H9 (cell line): ENCODE results near the gene TRIP6. TPM values are rescaled to one million over a fixed set of nuclear protein-coding genes. Genes with fewer than 3 reads are reported as not detected.
"Not testable (repeated sequence)": the region's sequence is repeated elsewhere in the genome, so short reads cannot be mapped to it uniquely, and the experiment has no call there.

Experiments
- DNase-seq: peaks from one replicate; pipeline ENCODE4 v3.0.0-alpha.2; 2017
- H2AFZ ChIP-seq: one replicate; pipeline ENCODE4 v1.6.1; 2013; ENCODE audit warnings: mild to moderate bottlenecking, low read length, control low read depth, moderate library complexity
- H2AK5ac ChIP-seq: 2 replicates; pipeline ENCODE4 v1.6.1; 2013; ENCODE audit warnings: low read length, control low read depth, mixed read lengths; ENCODE audit not compliant: insufficient read length
- H2BK120ac ChIP-seq: one replicate; pipeline ENCODE4 v1.6.1; 2013; ENCODE audit warnings: low read depth, mild to moderate bottlenecking, low read length, control low read depth, inconsistent platforms; ENCODE audit not compliant: poor library complexity, severe bottlenecking
- H2BK12ac ChIP-seq: 2 replicates; pipeline ENCODE4 v1.6.1; 2013; ENCODE audit warnings: low read length, control low read depth, mixed read lengths, low read depth; ENCODE audit not compliant: insufficient read length
- H2BK15ac ChIP-seq: 2 replicates; pipeline ENCODE4 v1.6.1; 2013; ENCODE audit warnings: low read depth, low read length, control low read depth
- H2BK20ac ChIP-seq: one replicate; pipeline ENCODE4 v1.6.1; 2013; ENCODE audit warnings: low read depth, mild to moderate bottlenecking, low read length, control low read depth, inconsistent platforms; ENCODE audit not compliant: poor library complexity, severe bottlenecking
- H2BK5ac ChIP-seq: 2 replicates; pipeline ENCODE4 v1.6.1; 2013; ENCODE audit warnings: low read length, control low read depth, mixed read lengths; ENCODE audit not compliant: insufficient read length
- H3K14ac ChIP-seq: 2 replicates; pipeline ENCODE4 v1.6.1; 2013; ENCODE audit warnings: low read length, control low read depth; ENCODE audit not compliant: insufficient read depth
- H3K18ac ChIP-seq: 2 replicates; pipeline ENCODE4 v1.6.1; 2013; ENCODE audit warnings: low read depth, mild to moderate bottlenecking, mixed read lengths, low read length, control low read depth; ENCODE audit not compliant: insufficient read length
- H3K23ac ChIP-seq: 2 replicates; pipeline ENCODE4 v1.6.1; 2013; ENCODE audit warnings: low read length, control low read depth, mixed read lengths, low read depth; ENCODE audit not compliant: insufficient read length
- H3K23me2 ChIP-seq: 2 replicates; pipeline ENCODE4 v1.6.1; 2013; ENCODE audit warnings: low read depth, mild to moderate bottlenecking, mixed read lengths, low read length, control low read depth; ENCODE audit not compliant: insufficient read length, poor library complexity, severe bottlenecking
- H3K27ac ChIP-seq: 2 replicates; pipeline ENCODE4 v1.5.1; 2013; ENCODE audit warnings: low read length, control low read depth, mixed read lengths, low read depth; ENCODE audit not compliant: insufficient read length
- H3K27me3 ChIP-seq: 2 replicates; pipeline ENCODE4 v1.6.1; 2013; ENCODE audit warnings: low read length, control low read depth, inconsistent platforms; ENCODE audit not compliant: insufficient read depth
- H3K4ac ChIP-seq: 2 replicates; pipeline ENCODE4 v1.6.1; 2013; ENCODE audit warnings: low read depth, mild to moderate bottlenecking, control low read depth, inconsistent platforms, low read length, moderate library complexity
- H3K4me1 ChIP-seq: 2 replicates; pipeline ENCODE4 v1.6.1; 2013; ENCODE audit warnings: low read length, control low read depth, inconsistent platforms; ENCODE audit not compliant: insufficient read depth
- H3K4me2 ChIP-seq: 2 replicates; pipeline ENCODE4 v1.6.1; 2013; ENCODE audit warnings: low read length, control low read depth, mixed read lengths; ENCODE audit not compliant: insufficient read length, insufficient read depth
- H3K56ac ChIP-seq: 2 replicates; pipeline ENCODE4 v1.6.1; 2013; ENCODE audit warnings: low read depth, mild to moderate bottlenecking, mixed read lengths, low read length, control low read depth; ENCODE audit not compliant: insufficient read length
- H3K79me1 ChIP-seq: 2 replicates; pipeline ENCODE4 v1.6.1; 2013; ENCODE audit warnings: low read depth, mild to moderate bottlenecking, moderate library complexity, low read length, control low read depth, inconsistent platforms; ENCODE audit not compliant: insufficient read depth, poor library complexity, severe bottlenecking
- H3K79me2 ChIP-seq: 2 replicates; pipeline ENCODE4 v1.6.1; 2013; ENCODE audit warnings: low read length, control low read depth, inconsistent platforms; ENCODE audit not compliant: insufficient read depth
- H3K9ac ChIP-seq: 2 replicates; pipeline ENCODE4 v1.6.1; 2013; ENCODE audit warnings: low read length, control low read depth, mixed read lengths; ENCODE audit not compliant: insufficient read length; ENCODE audit errors: extremely low read depth
- H3K9me3 ChIP-seq: one replicate; pipeline ENCODE4 v1.6.1; 2013; ENCODE audit warnings: low read depth, low read length, inconsistent platforms; ENCODE audit not compliant: control insufficient read depth
- H3T11ph ChIP-seq: one replicate; pipeline ENCODE4 v1.6.1; 2013; ENCODE audit warnings: mild to moderate bottlenecking, low read length, control low read depth, inconsistent platforms
- H4K20me1 ChIP-seq: one replicate; pipeline ENCODE4 v1.6.1; 2013; ENCODE audit not compliant: control insufficient read depth, insufficient read length, insufficient read depth
- H4K5ac ChIP-seq: 2 replicates; pipeline ENCODE4 v1.6.1; 2013; ENCODE audit warnings: low read depth, mild to moderate bottlenecking, mixed read lengths, low read length, control low read depth; ENCODE audit not compliant: insufficient read length
- H4K8ac ChIP-seq: replicated peaks from 2 replicates; pipeline ENCODE4 v1.6.1; 2013; ENCODE audit warnings: low read length, control low read depth, mixed read lengths, low read depth; ENCODE audit not compliant: insufficient read length
- H4K91ac ChIP-seq: 2 replicates; pipeline ENCODE4 v1.6.1; 2013; ENCODE audit warnings: low read depth, mild to moderate bottlenecking, moderate library complexity, mixed read lengths, low read length, control low read depth; ENCODE audit not compliant: insufficient read length
- H3K27ac Mint-ChIP-seq, 3 experiments: 2 replicates in 2 of 3; 3 replicates in 1 of 3; pipeline ENCODE4 v1.8.0; 2020 to 2021; ENCODE audit warnings: mixed read lengths in 3 of 3, mild to moderate bottlenecking in 1 of 3, moderate library complexity in 1 of 3
- H3K27me3 Mint-ChIP-seq: 2 replicates; pipeline ENCODE4 v1.8.0; 2021; ENCODE audit warnings: low read depth, mild to moderate bottlenecking, moderate library complexity, mixed read lengths
- H3K36me3 Mint-ChIP-seq, 3 experiments: 2 replicates in 2 of 3; 3 replicates in 1 of 3; pipeline ENCODE4 v1.8.0; 2020 to 2021; ENCODE audit warnings: low read depth in 3 of 3, mixed read lengths in 3 of 3; ENCODE audit not compliant: insufficient read depth in 1 of 3
- H3K4me1 Mint-ChIP-seq, 2 experiments: 2 replicates each; pipeline ENCODE4 v1.8.0; 2020; ENCODE audit warnings: mixed read lengths in 2 of 2
- H3K4me3 Mint-ChIP-seq, 2 experiments: 2 replicates in 1 of 2; 3 replicates in 1 of 2; pipeline ENCODE4 v1.8.0; 2020 to 2021; ENCODE audit warnings: mild to moderate bottlenecking in 2 of 2, mixed read lengths in 2 of 2, moderate library complexity in 1 of 2
- H3K9me3 Mint-ChIP-seq, 2 experiments: 2 replicates in 1 of 2; 3 replicates in 1 of 2; pipeline ENCODE4 v1.8.0; 2020; ENCODE audit warnings: mild to moderate bottlenecking in 2 of 2, mixed read lengths in 2 of 2, moderate library complexity in 1 of 2
- WGBS: extraction: QIAGEN DNeasy Blood & Tissue Kit; methylation state at CpG from one replicate; pipeline ENCODE4 v1.1.7; 2013; ENCODE audit warnings: missing lambda C conversion rate, low lambda C conversion rate, mixed read lengths; ENCODE audit not compliant: insufficient read length; ENCODE audit errors: extremely low coverage; 5-methylcytosine and 5-hydroxymethylcytosine counted together
- total RNA-seq: library from RNA; stranded (reverse); gene quantifications from 2 replicates; pipeline ENCODE4 v1.2.1, GENCODE V29; 2021
- TF ChIP-seq, protein P1 (sequence below): fragments of 200-600 bp; sonication (generic); conservative IDR thresholded peaks from 3 replicates; pipeline ENCODE4 v1.8.0; 2021; ENCODE audit warnings: antibody characterized with exemption, mild to moderate bottlenecking

Gene TRIP6
- total RNA-seq, 1 experiment from 2014 or later: 122 TPM

DNA sequence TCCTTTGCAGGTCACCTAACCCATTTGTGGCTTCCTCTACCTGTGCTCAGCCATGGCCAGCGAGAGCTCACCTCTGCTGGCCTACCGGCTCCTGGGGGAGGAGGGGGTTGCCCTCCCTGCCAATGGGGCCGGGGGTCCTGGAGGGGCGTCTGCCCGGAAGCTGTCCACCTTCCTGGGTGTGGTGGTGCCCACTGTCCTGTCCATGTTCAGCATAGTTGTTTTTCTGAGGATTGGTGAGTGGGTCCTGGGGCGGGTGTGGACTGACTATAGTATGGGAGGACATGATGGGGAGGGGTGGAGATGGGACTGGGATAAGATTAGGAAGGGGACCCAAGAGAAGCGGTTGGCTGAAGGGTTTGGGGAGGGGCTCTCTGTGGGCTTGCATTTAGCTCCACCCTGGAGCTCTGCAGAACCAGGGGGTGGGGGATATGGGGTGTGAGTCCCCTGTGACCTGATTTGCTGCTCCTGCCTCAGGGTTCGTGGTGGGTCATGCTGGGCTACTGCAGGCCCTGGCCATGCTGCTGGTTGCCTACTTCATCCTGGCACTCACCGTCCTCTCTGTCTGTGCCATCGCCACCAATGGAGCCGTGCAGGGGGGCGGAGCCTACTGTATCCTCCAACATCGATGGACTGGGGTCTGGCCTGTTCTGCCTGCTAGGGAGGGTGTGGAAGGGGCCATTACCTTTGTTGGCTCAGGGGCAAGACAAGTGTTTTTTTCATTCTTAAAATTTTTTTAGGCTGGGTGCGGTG is 12.9 kb upstream of the TRIP6 start:
- H3K4me1 ChIP-seq: no peaks in the 10 kb centered on the region
- TF ChIP-seq, protein P1, sequence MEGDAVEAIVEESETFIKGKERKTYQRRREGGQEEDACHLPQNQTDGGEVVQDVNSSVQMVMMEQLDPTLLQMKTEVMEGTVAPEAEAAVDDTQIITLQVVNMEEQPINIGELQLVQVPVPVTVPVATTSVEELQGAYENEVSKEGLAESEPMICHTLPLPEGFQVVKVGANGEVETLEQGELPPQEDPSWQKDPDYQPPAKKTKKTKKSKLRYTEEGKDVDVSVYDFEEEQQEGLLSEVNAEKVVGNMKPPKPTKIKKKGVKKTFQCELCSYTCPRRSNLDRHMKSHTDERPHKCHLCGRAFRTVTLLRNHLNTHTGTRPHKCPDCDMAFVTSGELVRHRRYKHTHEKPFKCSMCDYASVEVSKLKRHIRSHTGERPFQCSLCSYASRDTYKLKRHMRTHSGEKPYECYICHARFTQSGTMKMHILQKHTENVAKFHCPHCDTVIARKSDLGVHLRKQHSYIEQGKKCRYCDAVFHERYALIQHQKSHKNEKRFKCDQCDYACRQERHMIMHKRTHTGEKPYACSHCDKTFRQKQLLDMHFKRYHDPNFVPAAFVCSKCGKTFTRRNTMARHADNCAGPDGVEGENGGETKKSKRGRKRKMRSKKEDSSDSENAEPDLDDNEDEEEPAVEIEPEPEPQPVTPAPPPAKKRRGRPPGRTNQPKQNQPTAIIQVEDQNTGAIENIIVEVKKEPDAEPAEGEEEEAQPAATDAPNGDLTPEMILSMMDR: no peak
- H3K4me2 ChIP-seq: no peak overlapping the region
- H3K9ac ChIP-seq: no peak overlapping the region
- Mint-ChIP-seq H3K27ac (no peak overlapping the region; a peak in 1 of 7 replicates), H3K36me3 (peaks cover 2 to 18% (median 11%) of the 10 kb centered on the region in 3 experiments; a peak in 5 of 7 replicates), H3K4me3 (peak overlapping the region; percentile 24 to 98; a peak in 3 of 5 replicates), H3K9me3 (no peaks in the 10 kb centered on the region; a peak in 1 of 5 replicates), H3K27me3 (no peaks in the 10 kb centered on the region), H3K4me1 (peaks cover 6 to 10% of the 10 kb centered on the region in 2 experiments; a peak in 2 of 4 replicates)
- H3K14ac ChIP-seq: no peak overlapping the region; the same call in 1 of the 2 replicates
- no peak overlapping the region for H3K18ac ChIP-seq
- WGBS: no CpG with 5 or more reads among the region's 14 CpGs
- no peak overlapping the region for H2BK5ac ChIP-seq
- no peak for DNase-seq
- H3K4ac ChIP-seq: no peak overlapping the region
- no peak overlapping the region for H4K91ac ChIP-seq
- H2BK20ac ChIP-seq: no peak overlapping the region
- no peaks in the 10 kb centered on the region for H3K27me3 ChIP-seq
- no peak overlapping the region for H4K8ac ChIP-seq
- peaks cover 4% of the 10 kb centered on the region for H3K23me2 ChIP-seq
- peaks cover 2% of the 10 kb centered on the region; the same call in 1 of the 2 replicates for H3K79me2 ChIP-seq
- no peak overlapping the region for H2BK15ac ChIP-seq
- H2BK12ac ChIP-seq: no peak overlapping the region
- H3K56ac ChIP-seq: no peak overlapping the region
- H4K5ac ChIP-seq: no peak overlapping the region
- H2AK5ac ChIP-seq: no peak overlapping the region
- no peaks in the 10 kb centered on the region for H3K9me3 ChIP-seq
- H3K79me1 ChIP-seq: peaks cover 3% of the 10 kb centered on the region
- H3T11ph ChIP-seq: no peak overlapping the region
- H3K27ac ChIP-seq: no peak overlapping the region
- no peaks in the 10 kb centered on the region for H4K20me1 ChIP-seq
- no peak overlapping the region for H3K23ac ChIP-seq
- H2BK120ac ChIP-seq: no peak overlapping the region
- no peak overlapping the region for H2AFZ ChIP-seq

DNA sequence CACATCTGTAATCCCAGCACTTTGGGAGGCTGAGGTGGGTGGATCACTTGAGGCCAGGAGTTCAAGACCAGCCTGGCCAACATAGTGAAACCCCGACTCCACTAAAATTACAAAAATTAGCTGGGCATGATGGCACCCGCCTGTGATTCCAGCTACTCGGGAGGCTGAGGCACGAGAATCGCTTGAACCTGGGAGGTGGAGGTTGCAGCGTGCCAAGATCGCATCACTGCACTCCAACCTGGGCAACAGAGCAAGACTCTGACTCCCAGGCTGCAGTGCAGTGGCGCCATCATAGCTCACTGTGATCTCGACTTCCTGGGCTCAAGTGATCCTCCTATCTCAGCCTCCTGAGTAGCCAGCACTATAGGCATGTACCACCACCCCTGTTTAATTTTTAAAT is 12.3 kb upstream of the TRIP6 start:
- not testable (repeated sequence) for H2AFZ ChIP-seq, H2BK120ac ChIP-seq, H3K79me2 ChIP-seq, H3K4me1 Mint-ChIP-seq, H2BK15ac ChIP-seq, H2BK12ac ChIP-seq, H3T11ph ChIP-seq, H3K14ac ChIP-seq, H2BK5ac ChIP-seq, H3K27ac Mint-ChIP-seq, H3K27me3 ChIP-seq, H3K23me2 ChIP-seq, H4K8ac ChIP-seq, H3K27ac ChIP-seq, H3K23ac ChIP-seq, H3K9me3 Mint-ChIP-seq, DNase-seq, H4K20me1 ChIP-seq, H3K4me1 ChIP-seq, H2BK20ac ChIP-seq, H3K27me3 Mint-ChIP-seq, H3K4me2 ChIP-seq, H3K79me1 ChIP-seq, H3K4ac ChIP-seq, H3K56ac ChIP-seq, H4K5ac ChIP-seq, H3K18ac ChIP-seq, H2AK5ac ChIP-seq, H3K9ac ChIP-seq, H4K91ac ChIP-seq, H3K9me3 ChIP-seq
- peak overlapping the region in 1 of 2 experiments; percentile 17; a peak in 2 of 5 replicates for H3K4me3 Mint-ChIP-seq
- H3K36me3 Mint-ChIP-seq: peaks cover 5 to 20% (median 17%) of the 10 kb centered on the region in 3 experiments; a peak in 6 of 7 replicates
- no CpG with 5 or more reads among the region's 9 CpGs for WGBS
